DMS153 treated with DMSO at 0.1 percent for 48 hours (cell line): ENCODE results near the gene IRF3.

Experiments used
- DNase-seq: peaks from one replicate; lab custom pipeline; 2025; ENCODE audit not compliant: unreplicated experiment; lab: John Stamatoyannopoulos, UW

IRF3 gene

GRCh38 chr19:49687566-49688316 lies 22.1 kb upstream of the IRF3 start:
- DNase-seq, result no peak

GRCh38 chr19:49687150-49687549 lies 21.5 kb upstream of the IRF3 start:
- DNase-seq, result no peak

GRCh38 chr19:49686503-49687088 lies 20.9 kb upstream of the IRF3 start:
- DNase-seq, result no peak

GRCh38 chr19:49685845-49686332 lies 20.2 kb upstream of the IRF3 start:
- no peak for DNase-seq

GRCh38 chr19:49684983-49685553 lies 19.4 kb upstream of the IRF3 start:
- DNase-seq, result no peak

- DNase-seq, result no peak
These were observed 18.8 kb upstream of the IRF3 start for GRCh38 chr19:49684251-49684982.

GRCh38 chr19:49683814-49684250 lies 18.2 kb upstream of the IRF3 start:
- no peak for DNase-seq

- no peak for DNase-seq
These were observed 16.6 kb upstream of the IRF3 start for GRCh38 chr19:49682274-49682673.

GRCh38 chr19:49681830-49682229 lies 16.2 kb upstream of the IRF3 start:
- DNase-seq, result no peak

- peak; percentile 85 for DNase-seq
These were observed 15.0 kb upstream of the IRF3 start for GRCh38 chr19:49680421-49681351.

GRCh38 chr19:49679771-49680413 lies 14.2 kb upstream of the IRF3 start:
- DNase-seq, result no peak

- no peak for DNase-seq
These were observed 13.5 kb upstream of the IRF3 start for GRCh38 chr19:49678985-49679770.

- DNase-seq, result no peak
These were observed 12.4 kb upstream of the IRF3 start for GRCh38 chr19:49677901-49678674.

GRCh38 chr19:49677231-49677900 lies 11.7 kb upstream of the IRF3 start, which contains the start of gene PRMT1:
TSS of gene PRMT1 (plus strand) at chr19:49677271. CDS start at chr19:49677281, 10 bp downstream.
- DNase-seq, result no peak

GRCh38 chr19:49676784-49677230 lies 11.2 kb upstream of the IRF3 start:
- peak; percentile 98 for DNase-seq

GRCh38 chr19:49676136-49676783 lies 10.6 kb upstream of the IRF3 start:
- DNase-seq, result peak; percentile 85
